Right cardiac atrium (tissue), 5 donors: ENCODE results near the gene CAPN15. TPM values are rescaled to one million over a fixed set of nuclear protein-coding genes. Genes with fewer than 3 reads are reported as not detected.

Experiments used
- ATAC-seq, 2 donors: fragments of 200-7000 bp; cut with Tn5 transposase; one replicate each; pipeline versions ENCODE4 v1.8.0 to v1.9.1; 2020; ENCODE audit warnings: moderate library complexity in 2 of 2, mild to moderate bottlenecking in 1 of 2
- DNase-seq, 3 donors: peaks; one replicate each; pipeline ENCODE4 v3.0.0-alpha.2; 2020
- H3K27ac ChIP-seq: one replicate; pipeline ENCODE4 v1.5.1; 2013; ENCODE audit warnings: mild to moderate bottlenecking, low read length, control low read depth, moderate library complexity
- H3K27me3 ChIP-seq: one replicate; pipeline ENCODE4 v1.6.1; 2013; ENCODE audit not compliant: control insufficient read depth, insufficient read depth
- H3K4me1 ChIP-seq: one replicate; pipeline ENCODE4 v1.6.1; 2013; ENCODE audit warnings: low read length; ENCODE audit not compliant: control insufficient read depth, insufficient read depth
- H3K4me3 ChIP-seq: one replicate; pipeline ENCODE4 v1.5.1; 2013; ENCODE audit warnings: low read length, control low read depth
- H3K9me3 ChIP-seq: one replicate; pipeline ENCODE4 v1.6.1; 2013; ENCODE audit warnings: low read length; ENCODE audit not compliant: control insufficient read depth
- WGBS: extraction: QIAGEN DNeasy Blood & Tissue Kit; methylation state at CpG from one replicate; pipeline ENCODE4 v1.1.7; 2013; 5-methylcytosine and 5-hydroxymethylcytosine counted together
- intact Hi-C, 4 donors: fragments of 100-400 bp; cut with DNase I; formaldehyde crosslinking; loops; one replicate each; pipeline versions ENCODE4 v1.11.0 to v1.14.0; 2022 to 2023
- polyA plus RNA-seq: library from polyadenylated mRNA; stranded (reverse); fragments of 200-250 nt; gene quantifications from one replicate; pipeline ENCODE4 v1.2.3, GENCODE V29; 2013
- total RNA-seq, 4 donors: library from RNA; stranded (reverse); fragmentation: NEBNext Ultra II Directional; extraction: Animal tissue kit (Norgen Biotek cat#: 25700); gene quantifications; one replicate each; pipeline ENCODE4 v1.2.1, GENCODE V29; 2021
- donor health status: healthy with polysubstance abuse.
- donor health status: DM: no; HTN: yes; CAD: no.
- donor health status: DM: no; HTN: no; CAD: no.
- donor health status: DM: no; HTN: yes; CAD: no; lungs with severe emphysema.
- donor health status: DM: yes; HTN: yes; CAD: no.

CAPN15 gene
- total and polyA plus RNA-seq, 5 donors = 15.4 to 22.1 (median 18.2) TPM

GRCh38 chr16:552171-552570 lies 24.7 kb downstream of the CAPN15 start:
- Histone ChIP-seq H3K4me1 (no peaks in the 10 kb centered on the region), H3K9me3 (no peaks in the 10 kb centered on the region), H3K27me3 (no peaks in the 10 kb centered on the region), H3K27ac (no peak overlapping the region), H3K4me3 (no peak overlapping the region)
- intact Hi-C loops = no loop called here
- WGBS = 95% methylated on average over 35 of the region's 35 CpGs
- no peak for ATAC-seq
- no peak for DNase-seq

GRCh38 chr16:553601-554296 lies 26.2 kb downstream of the CAPN15 start:
- no peaks in the 10 kb centered on the region for H3K9me3 ChIP-seq
- DNase-seq = no peak
- no peaks in the 10 kb centered on the region for H3K27me3 ChIP-seq
- no peak overlapping the region for H3K27ac ChIP-seq
- intact Hi-C loops = no loop called here
- WGBS = 95% methylated on average over 33 of the region's 33 CpGs
- H3K4me3 ChIP-seq = no peak overlapping the region
- H3K4me1 ChIP-seq = no peaks in the 10 kb centered on the region
- ATAC-seq = no peak

- no peaks in the 10 kb centered on the region for H3K4me1 ChIP-seq
- intact Hi-C loops = no loop called here
Observed at GRCh38 chr16:554297-554621, 26.7 kb downstream of the CAPN15 start.

GRCh38 chr16:554640-555365 lies 27.3 kb downstream of the CAPN15 start:
- no peak overlapping the region for H3K4me3 ChIP-seq
- 84% methylated on average over 54 of the region's 54 CpGs for WGBS
- H3K9me3 ChIP-seq = no peaks in the 10 kb centered on the region
- no peaks in the 10 kb centered on the region for H3K4me1 ChIP-seq
- DNase-seq = no peak
- intact Hi-C loops = no loop called here
- no peak overlapping the region for H3K27ac ChIP-seq
- H3K27me3 ChIP-seq = no peaks in the 10 kb centered on the region
- no peak for ATAC-seq

More at GRCh38 chr16:554297-554621, 26.7 kb downstream of the CAPN15 start:
- H3K27ac ChIP-seq = no peak overlapping the region
- ATAC-seq (no peak), DNase-seq (no peak)
- H3K27me3 ChIP-seq = no peaks in the 10 kb centered on the region
- no peak overlapping the region for H3K4me3 ChIP-seq
- 87% methylated on average over 11 of the region's 11 CpGs for WGBS
- no peaks in the 10 kb centered on the region for H3K9me3 ChIP-seq

- 76% methylated on average over 32 of the region's 32 CpGs for WGBS
Observed at GRCh38 chr16:555528-556473, 28.3 kb downstream of the CAPN15 start.

GRCh38 chr16:556474-557173 lies 29.1 kb downstream of the CAPN15 start:
- Histone ChIP-seq H3K27me3 (no peaks in the 10 kb centered on the region), H3K9me3 (no peaks in the 10 kb centered on the region), H3K4me1 (no peaks in the 10 kb centered on the region), H3K4me3 (no peak overlapping the region), H3K27ac (no peak overlapping the region)
- DNase-seq (no peak), ATAC-seq (no peak)
- WGBS = 82% methylated on average over 32 of the region's 32 CpGs
- intact Hi-C loops = no loop called here

More at GRCh38 chr16:555528-556473, 28.3 kb downstream of the CAPN15 start:
- no peak overlapping the region for H3K4me3 ChIP-seq
- H3K4me1 ChIP-seq = no peaks in the 10 kb centered on the region
- no peak overlapping the region for H3K27ac ChIP-seq
- ATAC-seq (no peak), DNase-seq (no peak)
- no peaks in the 10 kb centered on the region for H3K27me3 ChIP-seq
- intact Hi-C loops = no loop called here
- no peaks in the 10 kb centered on the region for H3K9me3 ChIP-seq

GRCh38 chr16:557463-558297 lies 30.2 kb downstream of the CAPN15 start:
- H3K4me3 ChIP-seq = no peak overlapping the region
- no peaks in the 10 kb centered on the region for H3K4me1 ChIP-seq
- intact Hi-C loops = no loop called here
- no peaks in the 10 kb centered on the region for H3K27me3 ChIP-seq
- no peaks in the 10 kb centered on the region for H3K9me3 ChIP-seq
- 84% methylated on average over 23 of the region's 23 CpGs for WGBS
- DNase-seq (no peak), ATAC-seq (no peak)
- H3K27ac ChIP-seq = no peak overlapping the region

GRCh38 chr16:558298-559020 lies 30.9 kb downstream of the CAPN15 start:
- no peaks in the 10 kb centered on the region for H3K27me3 ChIP-seq
- 62% methylated on average over 22 of the region's 22 CpGs for WGBS
- H3K4me1 ChIP-seq = no peaks in the 10 kb centered on the region
- intact Hi-C loops = no loop called here
- no peak overlapping the region for H3K4me3 ChIP-seq
- DNase-seq = no peak
- ATAC-seq = no peak
- no peaks in the 10 kb centered on the region for H3K9me3 ChIP-seq
- no peak overlapping the region for H3K27ac ChIP-seq

- no peak for ATAC-seq
- Histone ChIP-seq H3K27ac (no peak overlapping the region), H3K4me3 (no peak overlapping the region), H3K4me1 (no peaks in the 10 kb centered on the region), H3K9me3 (no peaks in the 10 kb centered on the region), H3K27me3 (no peaks in the 10 kb centered on the region)
- no peak for DNase-seq
- intact Hi-C loops = no loop called here
- 72% methylated on average over 15 of the region's 15 CpGs for WGBS
Observed at GRCh38 chr16:559021-559380, 31.5 kb downstream of the CAPN15 start.
